ENCODE data around the gene C1orf174.

GRCh38 chr1:3908886-3909517 lies 8.9 kb upstream of the C1orf174 start:
- TF ChIP-seq POLR2A (IDR thresholded peaks at IDR 0.05) = no peak
- TF ChIP-seq CTCF (IDR thresholded peaks at IDR 0.05) = no peak

Measured in heart left ventricle (tissue), 13 donors.